Spleen (tissue), 7 donors: ENCODE results near the gene DMD.

Experiments used
- CTCF ChIP-seq, 11 experiments: fragments of 200-600 bp in 7 of 11; fragments of 450-650 bp in 4 of 11; sonication (generic) in 4 of 11; IDR thresholded peaks in 8 of 11; conservative IDR thresholded peaks in 3 of 11; 1 replicate in 7 of 11; 2 replicates in 4 of 11; pipeline versions ENCODE4 v1.4.0 to v1.8.0; 2016 to 2021; ENCODE audit warnings: antibody characterized with exemption in 11 of 11, inconsistent platforms in 4 of 11, mild to moderate bottlenecking in 1 of 11
- POLR2A ChIP-seq, 3 donors: fragments of 450-650 bp; IDR thresholded peaks; one replicate each; pipeline ENCODE4 v1.5.1; 2017; ENCODE audit warnings: antibody characterized with exemption in 3 of 3, mild to moderate bottlenecking in 1 of 3
- POLR2AphosphoS5 ChIP-seq, 3 donors: sonication (generic); formaldehyde crosslinking; IDR thresholded peaks; one replicate each; pipeline ENCODE4 v1.5.1; 2017; ENCODE audit warnings: antibody characterized with exemption in 3 of 3
- donor health status: DM: no; HTN: no; CAD: no; lungs with moderate emphysema.
- donor health status: DM: no; HTN: no; CAD: no.
- donor health status: DM: no; HTN: no; CAD: no.

- TF ChIP-seq CTCF (IDR thresholded peaks at IDR 0.05 in 8 of 11, conservative IDR thresholded peaks at IDR 0.05 in 3 of 11) (no peak), POLR2A (IDR thresholded peaks at IDR 0.05) (no peak), POLR2AphosphoS5 (IDR thresholded peaks at IDR 0.05) (no peak)
Measured at GRCh38 chrX:32155044-32155638, 1056.2 kb downstream of the DMD start.
